GM12878 (cell line): Measurements from ENCODE around the gene FGFR4. TPM values are rescaled to one million over a fixed set of nuclear protein-coding genes. Genes with fewer than 3 reads are reported as not detected.

Experiments used
- ATAC-seq: fragments of 200-7000 bp; cut with Tn5 transposase; 3 replicates; pipeline ENCODE4 v1.9.1; 2020; ENCODE audit warnings: mild to moderate bottlenecking, moderate library complexity
- BruUV-seq: library from RNA; stranded (reverse); fragments of 400-500 nt; replicated peaks from 2 replicates; lab custom pipeline; 2021; lab: Mats Ljungman, UMichigan
- CTCF ChIA-PET: fragments of 300-600 bp; sonication (Branson Sonifier 250); formaldehyde crosslinking; extraction: SDS; loops from one replicate; lab custom pipeline; 2021; ENCODE audit warnings: inconsistent platforms; lab: Yijun Ruan, JAX
- POLR2A ChIA-PET: fragments of 350-600 bp; formaldehyde crosslinking; extraction: SDS; loops from one replicate; lab custom pipeline; 2021; ENCODE audit warnings: inconsistent platforms; lab: Charles Lee
- RAD21 ChIA-PET: fragments of 300-600 bp; sonication (Branson Sonifier 250); formaldehyde crosslinking; loops from one replicate; lab custom pipeline; 2023; ENCODE audit warnings: antibody characterized with exemption; ENCODE audit not compliant: unreplicated experiment; lab: Charles Lee
- SMC1A ChIA-PET: fragments of 300-600 bp; sonication (Branson Sonifier 250); formaldehyde crosslinking; loops from one replicate; lab custom pipeline; 2023; ENCODE audit not compliant: unreplicated experiment, uncharacterized antibody; lab: Charles Lee
- DNase-seq: peaks from one replicate; pipeline ENCODE4 v3.0.0-alpha.2; 2011; ENCODE audit warnings: low read depth, low spot score
- FAIRE-seq: peaks from 3 replicates; lab custom pipeline; 2011; peaks lifted over from hg19 to GRCh38; lab: Jason Lieb, UNC
- H2AFZ ChIP-seq: 2 replicates; pipeline ENCODE4 v1.6.0; 2011; ENCODE audit warnings: low read depth, low read length, control low read depth; ENCODE audit not compliant: control insufficient read depth
- H3K27ac ChIP-seq: 2 replicates; pipeline ENCODE4 v1.5.1; 2011; ENCODE audit warnings: control low read depth; ENCODE audit not compliant: control insufficient read depth, insufficient read depth
- H3K27me3 ChIP-seq, 2 experiments: replicated peaks in 1 of 2; 2 replicates each; pipeline versions ENCODE4 v1.6.0 to v1.6.1; 2011; ENCODE audit warnings: low read length in 1 of 2; ENCODE audit not compliant: control insufficient read depth in 2 of 2, insufficient read depth in 2 of 2
- H3K36me3 ChIP-seq, 2 experiments: 2 replicates each; pipeline ENCODE4 v1.5.1; 2011; ENCODE audit warnings: low read length in 1 of 2; ENCODE audit not compliant: control insufficient read depth in 2 of 2, insufficient read depth in 2 of 2
- H3K4me1 ChIP-seq: 2 replicates; pipeline ENCODE4 v1.6.1; 2011; ENCODE audit warnings: mild to moderate bottlenecking, low read length, moderate library complexity, mixed read lengths; ENCODE audit not compliant: control insufficient read depth, insufficient read depth
- H3K4me2 ChIP-seq: 2 replicates; pipeline ENCODE4 v1.6.0; 2011; ENCODE audit warnings: control low read depth; ENCODE audit not compliant: control insufficient read depth, insufficient read depth
- H3K4me3 ChIP-seq: fragments of 200-600 bp; sonication (generic); 2 replicates; pipeline ENCODE4 v1.5.1; 2016
- H3K79me2 ChIP-seq: 2 replicates; pipeline ENCODE4 v1.6.0; 2011; ENCODE audit warnings: low read length; ENCODE audit not compliant: control insufficient read depth, insufficient read depth
- H3K9ac ChIP-seq: 2 replicates; pipeline ENCODE4 v1.8.0; 2011; ENCODE audit warnings: low read length, control low read depth, mixed read lengths; ENCODE audit not compliant: control insufficient read depth, insufficient read depth
- H3K9me3 ChIP-seq: replicated peaks from 3 replicates; pipeline ENCODE4 v1.5.1; 2011; ENCODE audit warnings: mild to moderate bottlenecking, low read length; ENCODE audit not compliant: control insufficient read depth, insufficient read depth
- H4K20me1 ChIP-seq: 2 replicates; pipeline ENCODE4 v1.6.0; 2011; ENCODE audit not compliant: control insufficient read depth, insufficient read depth
- BCL3 ChIP-seq: IDR thresholded peaks from 2 replicates; pipeline ENCODE4 v1.6.1; 2011; ENCODE audit warnings: borderline replicate concordance, low read depth, mild to moderate bottlenecking, moderate library complexity, low read length; ENCODE audit not compliant: insufficient read depth, poor library complexity, severe bottlenecking
- BHLHE40 ChIP-seq, 2 experiments: fragments of 450-650 bp in 1 of 2; IDR thresholded peaks; 2 replicates each; pipeline ENCODE4 v1.6.1; 2011 to 2017; ENCODE audit warnings: low read depth in 2 of 2, borderline replicate concordance in 1 of 2, improper control_type of control experiment in 1 of 2, low read length in 1 of 2, mild to moderate bottlenecking in 1 of 2
- CEBPB ChIP-seq, 2 experiments: fragments of 150-350 bp in 1 of 2; IDR thresholded peaks; 2 replicates each; pipeline ENCODE4 v1.6.1; 2012 to 2014; ENCODE audit warnings: low read depth in 2 of 2, low read length in 2 of 2, borderline replicate concordance in 1 of 2, inconsistent platforms in 1 of 2
- DPF2 ChIP-seq: fragments of 450-650 bp; IDR thresholded peaks from 2 replicates; pipeline ENCODE4 v1.6.1; 2017; ENCODE audit warnings: mild to moderate bottlenecking
- IRF3 ChIP-seq: fragments of 450-650 bp; IDR thresholded peaks from 2 replicates; pipeline ENCODE4 v1.6.1; 2014; ENCODE audit warnings: mild to moderate bottlenecking
- MAX ChIP-seq: IDR thresholded peaks from 2 replicates; pipeline ENCODE4 v1.6.1; 2012; ENCODE audit warnings: low read depth, low read length, improper control_type of control experiment
- MTA3 ChIP-seq: IDR thresholded peaks from 2 replicates; pipeline ENCODE4 v1.6.1; 2012; ENCODE audit warnings: low read length, inconsistent platforms, borderline replicate concordance
- NR2C1 ChIP-seq: fragments of 450-650 bp; IDR thresholded peaks from 2 replicates; pipeline ENCODE4 v1.6.1; 2017; ENCODE audit warnings: antibody characterized with exemption, mild to moderate bottlenecking, moderate library complexity
- RCOR1 ChIP-seq: conservative IDR thresholded peaks from 2 replicates; pipeline ENCODE4 v1.6.1; 2012; ENCODE audit warnings: low read depth, low read length, improper control_type of control experiment
- SPI1 ChIP-seq: IDR thresholded peaks from 2 replicates; pipeline ENCODE4 v1.6.1; 2011; ENCODE audit warnings: low read depth, mild to moderate bottlenecking, low read length, moderate library complexity, borderline replicate concordance; ENCODE audit not compliant: insufficient read depth
- SUZ12 ChIP-seq: fragments of 200-600 bp; sonication (generic); IDR thresholded peaks from one replicate; pipeline ENCODE4 v1.6.1; 2018; ENCODE audit warnings: antibody characterized with exemption, mild to moderate bottlenecking; ENCODE audit not compliant: unreplicated experiment
- USF1 ChIP-seq: IDR thresholded peaks from 2 replicates; pipeline ENCODE4 v1.6.1; 2011; ENCODE audit warnings: borderline replicate concordance, low read depth, mild to moderate bottlenecking, moderate library complexity, mixed read lengths, low read length; ENCODE audit not compliant: insufficient read depth; ENCODE audit errors: extremely low read length
- YBX1 ChIP-seq: fragments of 450-650 bp; IDR thresholded peaks from 2 replicates; pipeline ENCODE4 v1.6.1; 2016; ENCODE audit warnings: antibody characterized with exemption
- ZNF217 ChIP-seq: fragments of 450-650 bp; IDR thresholded peaks from 2 replicates; pipeline ENCODE4 v1.6.1; 2017; ENCODE audit warnings: antibody characterized with exemption, mild to moderate bottlenecking
- WGBS: methylation state at CpG from one replicate; pipeline ENCODE4 v1.1.6; 2016; ENCODE audit warnings: low lambda C conversion rate; ENCODE audit not compliant: insufficient replicate concordance, insufficient coverage; ENCODE audit errors: missing lambda C conversion rate; 5-methylcytosine and 5-hydroxymethylcytosine counted together
- in situ Hi-C: fragments of 300-500 bp; cut with MboI; formaldehyde crosslinking; loops from 9 replicates; pipeline ENCODE4 v1.14.3; 2018; ENCODE audit warnings: mixed read lengths
- intact Hi-C: fragments of 100-400 bp; cut with micrococcal nuclease; formaldehyde crosslinking; loops from one replicate; pipeline ENCODE4 v1.14.2; 2022; ENCODE audit not compliant: unreplicated experiment
- polyA plus RNA-seq, 11 experiments: library from polyadenylated mRNA; depleted of rRNA in 4 of 11; unstranded in 6 of 11; stranded (reverse) in 5 of 11; fragments of >200 nt; fragmentation: Nextera tagmentation in 4 of 11; fragmentation: Illumina TruSeq in 1 of 11; extraction: Ambion mirVana in 4 of 11; extraction: Trizol in 1 of 11; gene quantifications; 1 replicate in 1 of 11; 2 replicates in 10 of 11; pipeline versions ENCODE4 v1.2.1 to v1.2.3, GENCODE V29; 2011 to 2016; ENCODE audit warnings: inconsistent platforms in 2 of 11, missing spikeins in 2 of 11, low read depth in 1 of 11
- total RNA-seq, 4 experiments: library from RNA; depleted of rRNA in 3 of 4; stranded (reverse); fragments of >200 nt in 3 of 4; fragmentation: Illumina TruSeq in 1 of 4; extraction: Trizol in 1 of 4; gene quantifications; 2 replicates each; pipeline versions ENCODE4 v1.2.1 to v1.2.3, GENCODE V29; 2013 to 2021

The FGFR4 gene
- total and polyA plus RNA-seq, 10 of the 15 experiments (the other 5 are each of a cell fraction or from before 2014, with no cell fraction given), result 0.17 to 0.77 (median 0.28) TPM; not detected in 5

GRCh38 chr5:177044641-177045040, 42.1 kb upstream of the FGFR4 start:
- no peak overlapping the region for H3K27ac ChIP-seq
- H3K79me2 ChIP-seq, result no peaks in the 10 kb centered on the region
- CTCF ChIA-PET, result interaction anchor here (0.7 kb wide), 1 partner anchor 384 kb away, joined by 3 read pairs; no protein-coding TSS in a partner anchor
- ATAC-seq, result no peak
- no peak overlapping the region for H3K9ac ChIP-seq
- BruUV-seq, result no TSS peak
- intact Hi-C loops (no loop called here), in situ Hi-C loops (no loop called here)
- no peaks in the 10 kb centered on the region for H3K27me3 ChIP-seq
- no peaks in the 10 kb centered on the region for H3K4me1 ChIP-seq
- no peaks in the 10 kb centered on the region for H4K20me1 ChIP-seq
- no peak overlapping the region for H2AFZ ChIP-seq
- SMC1A ChIA-PET, result no interaction called here
- TF ChIP-seq MAX, result no peak
- no peak for TF ChIP-seq SPI1
- no peak for TF ChIP-seq ZNF217
- TF ChIP-seq BCL3, result no peak
- TF ChIP-seq NR2C1, result no peak
- TF ChIP-seq DPF2, result no peak
- no peak for TF ChIP-seq CEBPB (IDR thresholded peaks at IDR 0.05; ENCODE audit: borderline replicate concordance in 1 of 2, low read depth in 2 of 2, low read length in 2 of 2)
- no peak for TF ChIP-seq YBX1
- TF ChIP-seq IRF3, result no peak
- no peak for TF ChIP-seq MTA3
- TF ChIP-seq BHLHE40 (IDR thresholded peaks at IDR 0.05; ENCODE audit: borderline replicate concordance in 1 of 2, low read depth in 2 of 2, low read length in 1 of 2), result no peak
- TF ChIP-seq SUZ12, result no peak
- no peak for TF ChIP-seq USF1
- no peak for TF ChIP-seq RCOR1
- H3K4me3 ChIP-seq, result no peak overlapping the region
- WGBS, result 93% methylated on average over 1 of the region's 1 CpG
- no peaks in the 10 kb centered on the region for H3K9me3 ChIP-seq
- no peak overlapping the region for H3K4me2 ChIP-seq
- no peak for FAIRE-seq
- RAD21 ChIA-PET, result no interaction called here
- H3K36me3 ChIP-seq, result peaks cover 13% of the 10 kb centered on the region in 2 experiments
- POLR2A ChIA-PET, result interaction anchor here (0.6 kb wide), 1 partner anchor 596 kb away, joined by 3 read pairs; no protein-coding TSS in a partner anchor
- DNase-seq, result no peak
